Kasumi-1 (cell line): ENCODE data around the gene PCDH1.
"Not testable (repeated sequence)": the region's sequence is repeated elsewhere in the genome, so short reads cannot be mapped to it uniquely, and the experiment has no call there.

Source experiments
- DNase-seq, 2 experiments: peaks; one replicate each; lab custom pipeline; 2025; lab: John Stamatoyannopoulos, UW

The PCDH1 gene

GRCh38 chr5:141898448-141899049 lies 20.3 kb upstream of the PCDH1 start:
- DNase-seq: no peak

GRCh38 chr5:141897425-141897824 lies 19.2 kb upstream of the PCDH1 start:
- DNase-seq: no peak

- DNase-seq: not testable (repeated sequence)
These were observed 12.2 kb upstream of the PCDH1 start for GRCh38 chr5:141890429-141890828.

- DNase-seq: peak; percentile 31 to 48
These were observed 11.2 kb upstream of the PCDH1 start for GRCh38 chr5:141889282-141889871.

GRCh38 chr5:141883892-141884318 lies 5.7 kb upstream of the PCDH1 start:
- no peak for DNase-seq

GRCh38 chr5:141883184-141883891 lies 5.1 kb upstream of the PCDH1 start:
- DNase-seq: no peak

GRCh38 chr5:141882594-141883183 lies 4.5 kb upstream of the PCDH1 start:
- DNase-seq: no peak

- DNase-seq: no peak
These were observed 3.7 kb upstream of the PCDH1 start for GRCh38 chr5:141881886-141882285.

GRCh38 chr5:141880961-141881801 lies 3.0 kb upstream of the PCDH1 start:
- no peak for DNase-seq

- peak; percentile 25 to 35 for DNase-seq
These were observed 1.9 kb upstream of the PCDH1 start for GRCh38 chr5:141879941-141880738.

GRCh38 chr5:141879426-141879759 lies 1.2 kb upstream of the PCDH1 start:
- DNase-seq: no peak

- DNase-seq: peak; percentile 87 to 88
These were observed 658 bp upstream of the PCDH1 start for GRCh38 chr5:141878711-141879425.

GRCh38 chr5:141877356-141878185 lies 639 bp downstream of the PCDH1 start:
- no peak for DNase-seq

GRCh38 chr5:141876628-141877355 lies 1.4 kb downstream of the PCDH1 start:
- DNase-seq: no peak

GRCh38 chr5:141875795-141876627 lies 2.2 kb downstream of the PCDH1 start:
- DNase-seq: no peak

GRCh38 chr5:141875022-141875740 lies 3.0 kb downstream of the PCDH1 start:
- no peak for DNase-seq

- no peak for DNase-seq
These were observed 3.8 kb downstream of the PCDH1 start for GRCh38 chr5:141874262-141874964.
